ENCODE data around the gene ERG28. TPM values are rescaled to one million over a fixed set of nuclear protein-coding genes. Genes with fewer than 3 reads are reported as not detected.

The ERG28 gene
- total RNA-seq, 1 donor from 2014 or later = 7.5 TPM

DNA sequence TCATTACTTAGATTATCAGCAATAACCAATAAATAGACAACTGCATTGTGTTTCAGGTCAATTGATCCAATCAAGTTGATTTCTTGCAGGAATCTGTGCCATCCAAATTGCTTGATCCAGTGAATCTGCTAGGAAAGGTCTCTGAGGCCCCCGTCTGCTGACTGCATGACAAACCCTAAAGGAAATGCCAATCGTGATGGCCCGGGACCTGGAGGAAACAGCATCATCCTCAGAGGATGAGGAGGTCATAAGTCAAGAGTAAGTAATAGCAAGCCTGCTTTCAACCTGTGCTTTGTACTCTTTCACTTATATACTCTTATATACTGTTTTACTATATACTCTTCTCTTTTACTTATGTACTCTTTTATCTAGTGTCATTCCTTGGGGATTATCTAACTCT, 2.3 kb upstream of the ERG28 start:
- intact Hi-C loops (cut with DNase I) = no loop called here
- no peak for DNase-seq (ENCODE audit: low spot score)

DNA sequence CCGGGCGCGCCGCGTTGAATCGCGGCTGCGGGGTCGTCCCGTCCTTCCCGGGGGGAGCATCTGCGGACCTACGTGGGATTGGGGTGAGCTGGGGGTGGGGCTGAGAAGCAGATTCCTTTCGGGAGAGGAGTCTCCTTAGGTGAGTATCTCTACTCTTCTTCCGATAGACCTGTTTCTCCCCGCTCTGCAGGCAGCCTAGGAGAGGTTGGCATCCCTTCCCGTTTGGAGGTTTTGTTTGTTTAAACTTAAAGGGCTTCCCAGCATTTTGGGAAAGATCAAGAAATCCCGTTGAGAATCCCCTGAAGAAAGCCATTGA, 781 bp upstream of the ERG28 start:
- intact Hi-C loops (cut with DNase I) = no loop called here
- DNase-seq (ENCODE audit: low spot score) = no peak

DNA sequence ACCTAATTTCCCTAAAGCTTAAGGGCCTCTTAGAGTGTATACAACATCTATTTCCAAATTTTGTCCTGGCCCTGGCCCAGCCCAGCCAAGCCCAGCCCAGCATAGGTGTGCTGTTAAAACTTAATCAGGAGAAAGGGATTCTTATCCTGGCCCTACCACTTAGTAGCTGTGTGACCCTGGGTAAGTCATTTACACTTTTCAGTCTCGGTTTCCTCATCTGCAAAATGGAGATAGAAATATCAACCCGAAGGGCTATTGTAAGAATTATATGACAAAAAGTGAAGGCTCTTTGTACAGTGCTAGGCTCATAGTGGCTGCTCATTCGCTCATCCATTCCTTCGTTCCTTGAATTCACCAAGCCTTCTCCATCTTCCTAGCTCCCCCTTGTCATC, 442 bp downstream of the ERG28 start:
- no peak for DNase-seq (ENCODE audit: low spot score)
- intact Hi-C loops (cut with DNase I) = no loop called here

GRCh38 chr14:75658957-75659356, 1.7 kb downstream of the ERG28 start:
- intact Hi-C loops (cut with DNase I) = no loop called here
- no peak for DNase-seq (ENCODE audit: low spot score)

GRCh38 chr14:75657331-75657730, 3.3 kb downstream of the ERG28 start:
- intact Hi-C loops (cut with DNase I) = no loop called here
- DNase-seq (ENCODE audit: low spot score) = no peak

GRCh38 chr14:75655235-75655634, 5.4 kb downstream of the ERG28 start:
- no peak for DNase-seq (ENCODE audit: low spot score)
- intact Hi-C loops (cut with DNase I) = no loop called here

DNA sequence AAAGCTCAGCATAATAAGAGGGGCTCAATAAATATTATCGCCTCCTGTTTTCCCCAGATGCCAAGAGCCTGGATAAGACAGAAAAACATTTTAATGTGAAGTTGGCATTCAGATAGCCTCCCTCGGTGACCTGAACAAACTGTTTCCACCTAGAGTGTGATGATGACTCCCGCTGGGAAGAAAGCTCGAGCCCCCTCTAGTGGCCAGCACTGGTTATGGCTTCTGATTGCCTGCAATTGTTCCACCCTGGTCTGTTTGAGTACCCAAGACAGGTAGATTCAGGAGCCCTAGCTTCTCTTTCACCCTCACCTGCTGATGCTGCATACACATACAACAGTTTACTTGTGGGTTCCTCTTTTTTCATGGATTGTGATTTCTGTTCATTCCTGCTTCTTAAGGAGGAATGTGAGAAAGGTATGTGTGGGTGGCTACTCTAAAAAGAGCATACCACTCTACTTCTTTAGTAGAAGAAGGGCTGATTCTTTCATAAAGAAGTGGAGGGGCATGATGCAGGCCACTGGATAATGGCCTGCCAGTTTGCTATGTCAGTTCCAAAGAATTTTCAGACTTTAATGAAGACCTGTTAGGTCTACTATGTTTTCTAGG, 6.4 kb downstream of the ERG28 start:
- peak; percentile 89 for DNase-seq (ENCODE audit: low spot score)
- intact Hi-C loops (cut with DNase I) = loop anchor here (1.0 kb wide), 1 partner anchor 77 kb away; no protein-coding TSS in a partner anchor

GRCh38 chr14:75653563-75653962, 7.1 kb downstream of the ERG28 start:
- intact Hi-C loops (cut with DNase I) = no loop called here
- DNase-seq (ENCODE audit: low spot score) = no peak

- intact Hi-C loops (cut with DNase I) = no loop called here
These were observed 10.2 kb downstream of the ERG28 start for GRCh38 chr14:75650253-75651058.

DNA sequence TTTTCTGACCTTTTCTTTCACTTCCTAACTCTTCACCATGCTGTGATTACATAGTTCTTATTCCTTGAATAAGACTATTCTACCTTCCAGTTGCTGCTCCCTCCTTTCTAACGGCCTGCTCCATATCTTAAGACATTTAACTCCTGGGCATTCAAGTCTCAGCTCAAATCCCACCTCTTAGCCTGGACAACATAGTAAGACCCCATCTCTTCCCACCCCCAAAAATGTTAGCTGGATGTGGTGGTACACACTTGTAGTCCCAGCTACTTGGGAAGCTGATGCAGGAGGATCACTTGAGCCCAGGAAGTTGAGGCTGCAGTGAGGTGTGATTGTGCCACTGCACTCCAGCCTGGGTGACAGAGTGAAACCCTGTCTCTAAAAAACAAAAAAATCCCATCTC, 10.9 kb downstream of the ERG28 start:
- intact Hi-C loops (cut with DNase I) = no loop called here
- no peak for DNase-seq (ENCODE audit: low spot score)

More at GRCh38 chr14:75650253-75651058, 10.2 kb downstream of the ERG28 start:
- DNase-seq (ENCODE audit: low spot score) = no peak

- intact Hi-C loops (cut with DNase I) = no loop called here
- no peak for DNase-seq (ENCODE audit: low spot score)
These were observed 11.3 kb downstream of the ERG28 start for GRCh38 chr14:75649337-75649736.

DNA sequence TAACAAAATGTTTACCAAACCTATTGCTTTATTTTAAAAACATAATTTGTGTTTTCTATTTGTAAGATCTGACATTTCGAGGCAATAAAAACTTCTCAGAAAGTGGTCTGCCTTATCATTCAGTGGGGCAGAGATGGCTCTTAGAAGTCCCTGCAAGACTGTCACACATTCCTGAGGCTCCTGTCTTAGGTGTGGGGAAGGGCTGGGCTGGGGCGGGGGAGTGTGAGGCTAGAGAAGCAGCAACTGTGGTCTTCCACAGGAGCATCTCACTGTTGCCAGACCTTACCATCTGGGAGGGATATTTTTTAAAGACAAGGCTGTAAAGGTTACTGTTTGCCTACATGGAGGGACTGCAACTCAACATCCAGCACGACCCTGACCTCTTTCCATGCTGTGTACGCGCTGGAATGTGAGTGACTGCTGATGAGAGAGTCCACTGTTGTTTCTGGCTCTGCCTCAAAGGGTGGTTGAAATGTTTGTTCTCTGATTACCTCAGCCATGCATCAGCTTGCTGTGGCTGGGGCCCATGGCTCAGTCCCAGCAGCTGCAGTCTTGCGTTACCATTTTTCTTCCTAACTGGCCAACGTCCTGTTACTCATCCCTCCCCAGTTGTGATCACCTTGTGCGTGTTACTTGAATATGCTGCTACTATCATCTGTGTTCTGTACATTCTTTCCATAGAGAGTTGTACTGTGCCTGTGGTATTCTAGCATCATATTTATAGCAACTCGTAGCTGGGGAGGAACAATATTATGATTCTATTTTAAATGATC, 12.4 kb downstream of the ERG28 start:
- no peak for DNase-seq (ENCODE audit: low spot score)
- intact Hi-C loops (cut with DNase I) = no loop called here

DNA sequence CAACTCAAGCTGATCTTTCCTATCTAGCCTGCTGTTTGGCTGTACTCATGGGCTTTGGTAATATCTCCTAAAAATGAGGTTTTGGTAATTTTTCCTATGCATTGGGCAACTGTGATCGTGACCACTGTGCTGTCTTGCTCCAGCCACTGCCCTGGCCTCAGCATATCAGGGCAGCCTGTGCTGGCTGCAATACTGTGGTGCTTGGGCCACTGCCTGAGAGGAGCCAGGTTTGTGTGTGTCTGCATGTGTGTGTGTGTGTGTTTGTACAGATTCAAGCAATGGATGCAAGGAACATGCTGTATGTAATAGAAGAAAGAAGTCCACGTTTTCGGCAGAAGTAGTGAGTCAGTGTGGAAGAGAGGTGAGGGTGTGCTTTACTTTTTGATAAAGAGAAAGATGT, 13.0 kb downstream of the ERG28 start:
- intact Hi-C loops (cut with DNase I) = no loop called here

DNA sequence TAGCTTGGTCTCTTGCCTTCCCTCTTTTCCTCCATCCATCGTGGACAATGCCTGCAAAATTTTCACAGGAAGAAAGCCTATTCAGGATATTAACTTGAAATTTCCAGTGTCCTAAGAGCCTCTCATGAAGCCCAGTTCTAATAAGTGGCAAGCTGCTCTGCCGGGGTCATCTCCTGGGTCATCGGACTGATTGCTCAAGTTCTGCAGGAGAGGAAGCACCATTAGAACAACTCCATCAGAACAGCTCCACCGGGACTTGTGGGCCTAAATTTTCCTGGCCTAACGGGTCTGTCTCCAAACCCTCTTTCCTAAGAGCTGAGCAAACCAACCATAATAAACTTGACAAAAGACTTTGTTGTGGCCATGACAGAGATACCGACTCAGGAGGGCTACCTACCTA, 13.9 kb downstream of the ERG28 start:
- intact Hi-C loops (cut with DNase I) = no loop called here
- no peak for DNase-seq (ENCODE audit: low spot score)

More for the DNA sequence above, 13.0 kb downstream of the ERG28 start:
- no peak for DNase-seq (ENCODE audit: low spot score)

DNA sequence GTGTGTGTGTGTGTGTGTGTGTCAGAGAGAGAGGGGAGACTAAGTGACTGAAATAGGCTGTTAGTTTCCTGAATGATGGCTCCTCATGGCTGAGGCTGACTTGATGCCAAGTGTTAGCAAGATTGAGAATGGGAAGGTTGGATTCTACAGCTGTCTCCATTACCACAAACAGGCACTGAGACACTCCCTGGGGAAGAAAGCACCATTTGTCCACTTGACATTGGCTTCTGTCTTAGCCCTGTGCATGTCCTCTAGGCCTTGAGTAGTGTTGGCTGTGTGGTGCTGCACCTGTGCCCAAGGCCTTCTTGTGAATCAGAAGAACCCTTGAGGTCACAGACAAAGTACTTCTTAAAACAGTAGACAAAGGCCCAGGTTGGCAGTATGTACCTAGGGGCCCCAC, 15.6 kb downstream of the ERG28 start:
- DNase-seq (ENCODE audit: low spot score) = no peak
- intact Hi-C loops (cut with DNase I) = no loop called here

GRCh38 chr14:75643985-75644384, 16.7 kb downstream of the ERG28 start:
- no peak for DNase-seq (ENCODE audit: low spot score)
- intact Hi-C loops (cut with DNase I) = no loop called here

DNA sequence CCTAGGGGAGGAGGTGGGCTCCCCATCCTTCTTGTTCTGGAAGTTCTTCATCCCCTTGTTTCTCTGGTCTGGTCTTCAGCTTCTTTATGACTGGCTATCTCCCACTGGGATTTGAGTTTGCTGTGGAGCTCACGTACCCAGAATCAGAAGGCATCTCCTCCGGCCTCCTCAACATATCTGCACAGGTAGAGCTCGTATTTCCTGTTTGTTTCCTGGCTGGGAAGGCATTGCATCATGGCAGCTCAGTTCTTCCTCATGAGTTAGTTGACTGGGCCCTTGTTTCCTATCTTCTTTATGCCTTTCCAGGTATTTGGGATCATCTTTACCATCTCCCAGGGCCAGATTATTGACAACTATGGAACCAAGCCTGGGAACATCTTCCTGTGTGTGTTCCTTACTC, 19.8 kb downstream of the ERG28 start:
- intact Hi-C loops (cut with DNase I) = no loop called here
- no peak for DNase-seq (ENCODE audit: low spot score)

GRCh38 chr14:75636100-75636692, 24.5 kb downstream of the ERG28 start:
- intact Hi-C loops (cut with DNase I) = no loop called here
- no peak for DNase-seq (ENCODE audit: low spot score)

- no peak for DNase-seq (ENCODE audit: low spot score)
- intact Hi-C loops (cut with DNase I) = no loop called here
These were observed 25.8 kb downstream of the ERG28 start for GRCh38 chr14:75634848-75635247.

- intact Hi-C loops (cut with DNase I) = no loop called here
- DNase-seq (ENCODE audit: low spot score) = no peak
These were observed 29.2 kb downstream of the ERG28 start for GRCh38 chr14:75631453-75631831.

Measured in cardiac septum (tissue), 1 donor.